Immature natural killer cell (primary cell): ENCODE data around the gene INO80. TPM values are rescaled to one million over a fixed set of nuclear protein-coding genes. Genes with fewer than 3 reads are reported as not detected.

Source experiments
- DNase-seq, 3 donors: peaks; one replicate each; pipeline ENCODE4 v3.0.0; 2022; ENCODE audit warnings: mixed read lengths in 1 of 3
- H3K27ac Mint-ChIP-seq, 6 donors: one replicate each; pipeline ENCODE4 v1.8.0; 2020; ENCODE audit warnings: mixed read lengths in 6 of 6, mild to moderate bottlenecking in 5 of 6, inconsistent platforms in 4 of 6, moderate library complexity in 3 of 6
- H3K27me3 Mint-ChIP-seq, 3 donors: one replicate each; pipeline ENCODE4 v1.8.0; 2020 to 2021; ENCODE audit warnings: low read depth in 3 of 3, mild to moderate bottlenecking in 3 of 3, mixed read lengths in 3 of 3, moderate library complexity in 3 of 3, inconsistent platforms in 1 of 3
- H3K36me3 Mint-ChIP-seq, 3 donors: one replicate each; pipeline ENCODE4 v1.8.0; 2020; ENCODE audit warnings: mixed read lengths in 3 of 3, inconsistent platforms in 2 of 3, mild to moderate bottlenecking in 2 of 3
- H3K4me1 Mint-ChIP-seq, 2 donors: one replicate each; pipeline ENCODE4 v1.8.0; 2020; ENCODE audit warnings: inconsistent platforms in 2 of 2, mild to moderate bottlenecking in 2 of 2, mixed read lengths in 2 of 2, moderate library complexity in 1 of 2
- H3K4me3 Mint-ChIP-seq, 5 donors: one replicate each; pipeline ENCODE4 v1.8.0; 2020; ENCODE audit warnings: mild to moderate bottlenecking in 5 of 5, mixed read lengths in 5 of 5, inconsistent platforms in 3 of 5, moderate library complexity in 3 of 5
- H3K9me3 Mint-ChIP-seq, 6 donors: one replicate each; pipeline ENCODE4 v1.8.0; 2020; ENCODE audit warnings: mild to moderate bottlenecking in 6 of 6, mixed read lengths in 6 of 6, inconsistent platforms in 4 of 6, moderate library complexity in 3 of 6
- polyA plus RNA-seq, 3 donors: library from polyadenylated mRNA; unstranded; fragments of 300-500 nt; fragmentation: Illumina TruSeq; gene quantifications; one replicate each; pipeline ENCODE4 v1.2.3, GENCODE V29; 2021

Gene INO80
- polyA plus RNA-seq, 3 donors from 2014 or later, result 0.50 to 5.4 (median 2.4) TPM

DNA sequence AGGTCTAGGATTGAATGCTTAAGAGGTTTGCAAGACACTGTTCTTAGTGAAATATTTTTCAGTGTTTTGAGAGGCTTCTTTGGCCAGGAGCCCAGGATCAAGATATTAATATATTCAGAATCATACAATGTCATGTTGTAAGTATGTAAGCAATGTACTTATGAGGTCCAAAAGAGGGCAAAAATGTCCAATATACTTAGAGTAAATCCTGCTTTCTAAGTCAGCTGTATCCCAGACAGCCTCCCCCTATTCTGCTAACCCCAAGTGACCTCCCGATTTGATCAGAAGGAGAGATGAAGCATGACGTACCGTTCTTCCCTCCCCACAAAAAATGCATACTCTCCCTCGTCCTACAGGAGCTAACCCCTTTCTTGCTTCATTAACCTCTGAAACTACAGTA, 91.9 kb downstream of the INO80 start:
- H3K9me3 Mint-ChIP-seq, result no peaks in the 10 kb centered on the region
- no peak for DNase-seq
- H3K4me3 Mint-ChIP-seq, result no peak overlapping the region
- H3K36me3 Mint-ChIP-seq, result peaks cover 9 to 45% (median 25%) of the 10 kb centered on the region in 3 donors
- peaks cover 0 to 2% (median 2%) of the 10 kb centered on the region in 3 donors for H3K27me3 Mint-ChIP-seq
- H3K4me1 Mint-ChIP-seq, result no peaks in the 10 kb centered on the region
- peak overlapping the region in 1 of 6 donors; percentile 7 for H3K27ac Mint-ChIP-seq

DNA sequence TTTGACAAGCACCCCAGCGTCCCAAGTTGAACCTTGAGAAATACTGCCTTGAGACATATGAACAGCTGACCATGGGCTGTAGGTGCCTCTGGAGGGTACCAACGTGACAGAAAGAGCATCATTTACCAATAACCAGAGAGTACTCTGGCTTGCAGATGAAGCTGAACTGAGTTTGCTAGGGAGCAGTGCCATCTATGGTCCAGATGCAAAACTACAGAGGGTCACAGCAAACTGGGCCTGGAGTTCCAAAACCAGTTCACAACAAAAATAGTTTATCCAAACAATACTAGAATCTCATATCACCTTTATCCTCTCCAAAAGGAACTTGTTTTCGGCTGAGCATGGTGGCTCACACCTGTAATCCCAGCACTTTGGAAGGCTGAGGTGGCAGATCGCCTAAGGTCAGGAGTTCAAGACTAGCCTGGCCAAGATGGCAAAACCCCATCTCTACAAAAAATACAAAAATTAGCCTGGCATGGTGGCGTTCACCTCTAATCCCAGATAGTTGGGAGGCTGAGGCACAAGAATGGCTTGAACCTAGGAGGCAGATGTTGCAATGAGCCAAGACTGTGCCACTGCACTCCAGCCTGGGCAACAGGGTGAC, 93.5 kb downstream of the INO80 start:
- peak; percentile 2 to 25 (median 12) for DNase-seq
- H3K27me3 Mint-ChIP-seq, result peaks cover 0 to 2% (median 2%) of the 10 kb centered on the region in 3 donors
- peak overlapping the region in 1 of 6 donors; percentile 57 for H3K27ac Mint-ChIP-seq
- H3K4me1 Mint-ChIP-seq, result peaks cover 0 to under 1% of the 10 kb centered on the region in 2 donors
- no peak overlapping the region for H3K4me3 Mint-ChIP-seq
- peaks cover 8 to 48% (median 24%) of the 10 kb centered on the region in 3 donors for H3K36me3 Mint-ChIP-seq
- no peaks in the 10 kb centered on the region for H3K9me3 Mint-ChIP-seq

DNA sequence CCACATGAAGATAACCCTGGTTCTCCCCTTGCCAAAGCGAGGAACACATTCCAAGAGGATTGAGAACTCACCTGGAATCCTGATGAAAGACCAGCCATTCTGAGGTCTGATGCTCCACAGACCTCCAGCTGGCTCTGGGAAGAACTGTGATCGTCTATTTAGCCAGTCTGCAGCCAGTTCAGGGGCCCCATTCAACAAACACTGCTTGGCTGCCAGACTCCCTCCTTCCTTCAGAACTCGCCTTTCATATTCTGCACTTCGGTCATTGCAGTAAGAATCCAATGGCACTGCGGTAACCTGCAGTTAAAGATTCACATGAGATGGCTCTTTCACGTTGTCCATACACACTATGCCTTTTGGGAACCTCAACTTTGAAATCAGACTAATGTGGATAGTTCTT, 95.3 kb downstream of the INO80 start:
- no peaks in the 10 kb centered on the region for H3K9me3 Mint-ChIP-seq
- no peak for DNase-seq
- no peak overlapping the region for H3K27ac Mint-ChIP-seq
- no peak overlapping the region for H3K4me3 Mint-ChIP-seq
- peaks cover 0 to 2% (median 2%) of the 10 kb centered on the region in 3 donors for H3K27me3 Mint-ChIP-seq
- H3K36me3 Mint-ChIP-seq, result peaks cover under 1 to 36% (median 15%) of the 10 kb centered on the region in 3 donors
- peaks cover 0 to 5% of the 10 kb centered on the region in 2 donors for H3K4me1 Mint-ChIP-seq

DNA sequence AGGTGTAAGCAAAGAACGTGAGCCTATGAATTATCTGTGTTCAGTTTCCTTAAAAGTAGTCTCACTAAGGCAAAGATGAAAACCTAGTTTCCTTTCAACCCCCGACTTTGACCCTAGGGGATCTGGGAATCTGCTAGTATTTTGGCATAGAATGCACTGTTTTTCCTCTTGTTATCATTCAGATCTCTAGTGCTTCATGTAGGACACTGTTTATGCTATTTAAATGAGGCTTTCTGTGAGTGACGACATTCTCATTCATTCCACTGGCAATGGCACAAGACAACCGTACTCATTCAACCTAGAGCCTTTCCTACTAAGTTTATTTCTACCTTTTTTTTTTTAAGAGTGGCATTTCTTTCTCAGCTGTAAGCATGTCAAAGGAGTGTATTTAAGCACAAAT, 95.8 kb downstream of the INO80 start:
- peaks cover 0 to 2% (median 2%) of the 10 kb centered on the region in 3 donors for H3K27me3 Mint-ChIP-seq
- H3K36me3 Mint-ChIP-seq, result peaks cover 0 to 34% (median 13%) of the 10 kb centered on the region in 3 donors
- H3K27ac Mint-ChIP-seq, result no peak overlapping the region
- H3K4me3 Mint-ChIP-seq, result no peak overlapping the region
- peaks cover 0 to 5% of the 10 kb centered on the region in 2 donors for H3K4me1 Mint-ChIP-seq
- no peaks in the 10 kb centered on the region for H3K9me3 Mint-ChIP-seq
- DNase-seq, result no peak

DNA sequence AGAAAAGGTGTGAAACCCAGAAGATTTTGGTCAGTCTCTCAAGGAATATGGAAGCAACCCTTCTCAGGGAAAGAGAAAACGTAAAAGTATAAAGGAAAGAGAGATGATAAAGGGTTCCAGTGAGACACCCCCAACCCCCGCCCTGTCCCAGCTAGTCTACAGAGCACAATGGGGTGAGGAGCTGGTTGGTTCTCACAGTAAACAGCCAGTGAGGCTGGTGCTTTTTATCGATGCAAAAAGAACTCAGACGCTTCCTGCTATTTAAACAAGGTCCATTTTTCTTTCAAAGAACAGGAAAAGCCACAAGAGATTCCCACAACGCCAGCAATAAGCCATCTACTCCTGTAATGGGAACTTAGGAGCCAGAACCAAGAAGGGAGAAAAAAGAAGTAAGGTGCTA, 96.9 kb downstream of the INO80 start:
- peak overlapping the region in 1 of 6 donors; percentile 13 for H3K27ac Mint-ChIP-seq
- H3K36me3 Mint-ChIP-seq, result peaks cover under 1 to 33% (median 15%) of the 10 kb centered on the region in 3 donors

DNA sequence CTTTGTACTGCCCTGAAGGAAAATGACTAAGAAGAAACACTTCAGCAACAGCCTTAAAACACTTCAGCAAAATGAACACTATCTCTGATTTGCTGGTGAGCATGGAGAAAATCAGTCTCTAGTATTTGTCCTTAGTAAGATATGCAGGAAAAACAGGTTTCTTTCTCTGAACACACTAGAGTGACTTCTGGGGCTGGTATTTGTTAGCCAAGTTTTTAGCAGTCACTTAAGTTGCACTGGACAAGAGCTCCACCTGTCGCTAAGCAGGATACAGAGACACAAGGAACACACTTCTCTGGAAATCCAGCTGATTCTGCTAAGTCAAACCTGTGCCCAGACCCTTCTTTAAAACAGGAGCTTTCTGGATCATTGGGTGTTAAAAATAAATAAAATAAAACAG, 97.5 kb downstream of the INO80 start:
- Mint-ChIP-seq H3K27ac (peak overlapping the region in 1 of 6 donors; percentile 24), H3K27me3 (no peaks in the 10 kb centered on the region), H3K36me3 (peaks cover 3 to 31% (median 18%) of the 10 kb centered on the region in 3 donors)

More for the DNA sequence above, 96.9 kb downstream of the INO80 start:
- no peak for DNase-seq
- Mint-ChIP-seq H3K9me3 (no peaks in the 10 kb centered on the region), H3K27me3 (no peaks in the 10 kb centered on the region), H3K4me1 (peaks cover 0 to 5% of the 10 kb centered on the region in 2 donors), H3K4me3 (no peak overlapping the region)

DNA sequence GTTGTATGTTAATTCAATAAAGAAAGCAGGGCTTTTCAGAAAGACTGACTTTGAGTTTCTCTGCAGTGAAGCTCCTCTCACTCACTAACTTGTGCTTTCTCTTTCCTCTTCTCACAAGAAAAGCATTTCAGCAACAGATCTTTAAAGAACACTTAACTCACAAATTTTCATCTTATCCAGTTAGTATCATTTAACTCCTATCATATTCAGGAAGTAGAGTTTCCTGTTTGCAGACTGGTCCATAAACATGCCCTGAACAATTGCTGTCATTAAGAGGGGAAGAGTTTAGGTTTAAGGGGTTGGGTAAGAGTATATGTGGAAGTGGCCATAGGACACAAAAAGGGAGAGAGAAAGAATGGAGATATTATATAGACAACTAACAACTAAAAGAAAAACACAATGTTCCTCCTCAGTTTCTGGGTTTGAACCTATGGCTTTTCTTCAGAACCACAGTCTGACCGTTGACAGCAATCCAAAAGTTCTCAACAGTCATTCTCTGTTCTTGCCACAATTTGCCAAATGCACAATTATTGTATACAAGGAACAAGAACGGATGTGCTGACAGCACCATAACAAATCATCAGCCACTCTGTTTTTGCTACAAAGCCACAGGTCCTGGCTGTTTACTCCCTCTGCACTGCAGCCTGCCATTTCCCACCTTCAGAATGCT, 98.9 kb downstream of the INO80 start:
- Mint-ChIP-seq H3K4me1 (peaks cover 0 to 5% of the 10 kb centered on the region in 2 donors), H3K4me3 (no peak overlapping the region), H3K36me3 (peaks cover 3 to 38% (median 22%) of the 10 kb centered on the region in 3 donors), H3K9me3 (no peaks in the 10 kb centered on the region), H3K27me3 (no peaks in the 10 kb centered on the region), H3K27ac (peak overlapping the region in 4 of 6 donors; percentile 12 to 41 (median 24))
- no peak for DNase-seq

More for the DNA sequence above, 97.5 kb downstream of the INO80 start:
- Mint-ChIP-seq H3K4me1 (peaks cover 0 to 5% of the 10 kb centered on the region in 2 donors), H3K4me3 (no peak overlapping the region), H3K9me3 (no peaks in the 10 kb centered on the region)
- DNase-seq, result no peak

DNA sequence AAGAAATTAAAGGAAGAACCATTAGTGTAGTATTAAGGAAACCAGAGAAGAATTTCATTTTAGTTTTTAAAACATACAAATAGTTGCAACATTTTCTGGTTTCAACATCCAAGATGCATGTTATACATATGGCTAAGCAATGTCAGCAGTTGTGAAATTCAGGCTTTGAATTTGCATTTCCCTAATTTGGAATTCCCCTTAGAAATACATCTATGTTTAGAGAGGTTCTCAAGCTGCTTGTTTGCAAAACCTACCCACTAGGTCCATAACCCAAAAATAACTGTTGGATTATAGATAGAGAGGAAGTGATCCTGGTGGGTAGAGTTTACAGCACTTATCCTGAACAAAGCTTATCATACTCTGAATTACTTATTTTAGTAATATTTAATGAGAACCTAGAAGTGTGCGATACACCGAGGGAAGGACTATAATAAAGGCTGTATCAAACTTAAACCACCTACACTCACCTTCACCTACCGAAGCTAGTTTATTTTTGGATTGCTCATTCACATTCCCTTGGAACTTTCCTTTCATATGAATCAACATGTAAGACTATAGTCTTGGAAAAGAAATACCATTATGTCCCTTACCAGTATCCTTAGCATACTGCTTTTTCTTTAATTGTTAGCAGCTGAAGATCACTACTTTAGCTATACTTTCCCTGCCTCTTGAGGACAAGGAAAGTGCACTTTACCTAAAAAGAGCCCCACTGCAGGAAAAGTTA, 102.2 kb downstream of the INO80 start:
- Mint-ChIP-seq H3K36me3 (peaks cover 3 to 30% (median 19%) of the 10 kb centered on the region in 3 donors), H3K4me3 (no peak overlapping the region), H3K4me1 (peaks cover 0 to 5% of the 10 kb centered on the region in 2 donors), H3K27me3 (no peaks in the 10 kb centered on the region), H3K27ac (peak overlapping the region in 1 of 6 donors; percentile 19), H3K9me3 (no peaks in the 10 kb centered on the region)
- DNase-seq, result no peak

DNA sequence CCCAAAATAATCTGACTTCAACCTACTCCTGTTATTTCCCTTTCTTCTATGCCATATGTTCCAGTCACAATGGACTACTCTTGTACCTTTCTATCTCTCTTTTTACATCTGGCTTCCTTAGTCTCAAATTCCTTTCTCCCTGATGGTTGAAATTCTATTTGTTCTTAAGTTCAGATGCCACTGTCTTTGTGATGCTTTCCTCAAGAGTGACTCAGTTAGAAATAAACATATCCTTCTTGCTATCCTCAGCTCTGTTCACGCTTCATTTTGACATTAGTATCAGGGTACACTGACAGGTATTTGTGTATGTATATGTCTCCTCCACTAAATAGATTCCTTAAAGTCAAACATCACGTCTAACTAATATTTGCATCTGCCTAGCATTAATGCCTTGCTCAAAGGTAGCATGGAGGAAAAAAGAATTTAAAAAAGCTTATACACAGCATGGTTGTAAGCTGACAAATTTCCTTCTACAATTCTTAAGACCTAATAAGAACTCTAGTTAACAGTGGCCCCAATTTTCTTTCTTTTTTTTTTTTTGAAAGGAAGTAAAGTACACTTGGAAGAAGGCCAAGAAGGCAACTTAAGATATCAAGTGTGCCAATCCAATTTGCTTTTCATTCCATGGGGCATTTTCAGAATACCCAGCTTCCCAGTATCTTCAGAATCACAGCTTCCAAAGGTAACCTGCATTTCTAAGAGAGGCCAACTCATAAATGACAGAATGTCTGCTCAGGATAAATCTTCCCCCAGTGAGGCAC, 104.8 kb downstream of the INO80 start:
- Mint-ChIP-seq H3K27ac (no peak overlapping the region), H3K4me1 (no peaks in the 10 kb centered on the region), H3K4me3 (no peak overlapping the region), H3K27me3 (no peaks in the 10 kb centered on the region), H3K36me3 (peaks cover 3 to 33% (median 15%) of the 10 kb centered on the region in 3 donors), H3K9me3 (no peaks in the 10 kb centered on the region)
- no peak for DNase-seq

DNA sequence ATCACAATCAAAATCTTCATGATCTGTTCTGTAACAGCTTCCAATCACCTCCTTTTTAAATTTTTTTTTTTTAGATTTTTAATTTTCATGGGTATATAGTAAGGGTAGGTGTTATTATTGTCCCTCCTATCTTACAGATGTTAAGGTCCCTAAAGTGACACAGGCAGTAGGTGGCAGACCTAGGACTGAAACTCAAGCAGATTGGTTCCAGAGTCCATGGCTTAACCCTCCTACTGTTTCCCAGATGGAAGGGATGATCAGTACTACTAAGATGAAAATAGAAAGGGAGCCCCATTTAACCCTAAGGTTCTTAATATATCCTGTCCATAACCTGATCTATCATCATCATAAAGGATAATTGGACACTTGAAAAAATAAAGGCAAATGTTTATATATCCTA, 105.7 kb downstream of the INO80 start:
- Mint-ChIP-seq H3K36me3 (peaks cover 3 to 36% (median 18%) of the 10 kb centered on the region in 3 donors), H3K4me3 (no peak overlapping the region), H3K27ac (no peak overlapping the region), H3K27me3 (no peaks in the 10 kb centered on the region), H3K9me3 (no peaks in the 10 kb centered on the region), H3K4me1 (no peaks in the 10 kb centered on the region)
- no peak for DNase-seq

DNA sequence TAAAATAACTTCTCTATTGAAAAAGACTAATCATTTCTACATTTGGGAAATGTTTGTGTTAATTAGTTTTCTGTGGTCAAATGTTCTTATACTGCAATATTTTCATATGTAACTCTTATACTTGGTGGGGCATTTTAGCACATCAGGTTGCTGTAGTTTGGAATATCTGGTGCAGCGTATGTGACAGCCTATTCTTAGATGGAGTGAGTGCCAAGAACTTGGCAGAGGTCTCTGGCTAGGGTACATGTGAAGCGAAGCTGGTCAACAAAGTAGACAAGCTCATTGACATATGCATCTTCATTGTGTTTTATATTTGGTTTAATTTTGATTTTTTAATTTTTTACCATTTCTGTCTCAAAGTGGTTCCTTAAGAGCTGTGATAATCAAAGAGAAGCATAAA, 109.6 kb downstream of the INO80 start:
- H3K36me3 Mint-ChIP-seq, result peaks cover 10 to 18% (median 15%) of the 10 kb centered on the region in 3 donors
- H3K4me1 Mint-ChIP-seq, result no peaks in the 10 kb centered on the region
- H3K27me3 Mint-ChIP-seq, result no peaks in the 10 kb centered on the region
- DNase-seq, result no peak
- H3K27ac Mint-ChIP-seq, result no peak overlapping the region
- no peak overlapping the region for H3K4me3 Mint-ChIP-seq
- H3K9me3 Mint-ChIP-seq, result no peaks in the 10 kb centered on the region

DNA sequence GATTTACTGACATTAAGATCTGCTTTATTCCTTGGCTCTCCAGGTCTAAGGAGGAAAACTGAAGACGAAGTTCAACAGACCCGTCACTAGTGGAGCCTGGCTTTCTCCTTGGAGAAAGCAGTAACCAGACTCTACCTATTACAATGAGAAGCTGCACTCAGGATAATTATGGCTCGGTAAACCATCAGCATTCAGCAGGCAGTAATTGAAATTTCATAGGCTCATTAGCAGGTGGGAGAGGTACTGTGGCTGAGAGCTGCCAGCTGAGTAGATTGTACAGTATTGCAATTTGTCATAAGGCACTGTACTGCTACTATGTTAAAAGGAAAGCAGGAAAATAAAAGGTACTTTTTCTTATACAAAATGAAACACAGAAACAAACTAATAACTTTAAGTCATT, 111.6 kb downstream of the INO80 start:
- Mint-ChIP-seq H3K27ac (peak overlapping the region in 1 of 6 donors; percentile 13), H3K4me3 (no peak overlapping the region), H3K4me1 (no peaks in the 10 kb centered on the region), H3K36me3 (peaks cover 10 to 29% (median 12%) of the 10 kb centered on the region in 3 donors), H3K9me3 (no peaks in the 10 kb centered on the region), H3K27me3 (no peaks in the 10 kb centered on the region)
- no peak for DNase-seq

DNA sequence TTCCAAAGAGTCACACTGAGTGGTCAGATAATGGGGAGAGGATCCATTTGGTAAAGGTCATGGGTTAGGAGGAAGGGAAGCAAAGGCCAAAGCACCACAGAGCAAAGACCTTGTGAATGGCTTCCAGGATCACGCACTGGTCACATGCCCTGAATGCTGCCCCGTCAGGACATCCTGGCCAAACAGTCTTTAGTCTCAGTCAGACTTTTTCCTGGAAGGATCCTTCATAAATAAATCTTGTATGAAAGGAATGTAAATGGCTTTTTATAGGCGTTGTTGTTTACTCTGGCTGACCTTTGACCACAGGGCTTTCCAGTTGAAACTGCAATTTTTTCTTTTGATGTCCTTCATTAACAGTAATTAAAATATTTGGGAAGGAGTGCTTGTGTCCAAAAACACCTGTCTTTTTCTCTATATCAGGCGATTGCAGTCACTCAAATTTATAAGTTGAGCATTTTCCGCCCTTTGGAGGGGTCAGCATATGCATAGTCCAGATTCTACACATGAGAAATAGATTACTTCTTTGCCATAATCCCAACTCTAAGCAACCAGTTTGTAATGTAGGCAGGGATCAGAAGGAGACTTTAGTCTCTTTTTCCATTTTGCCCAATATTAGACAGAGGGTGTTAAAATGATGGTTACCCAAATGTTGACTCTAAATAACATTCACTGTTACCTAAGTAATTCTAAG, 114.4 kb downstream of the INO80 start:
- Mint-ChIP-seq H3K9me3 (no peaks in the 10 kb centered on the region), H3K27me3 (no peaks in the 10 kb centered on the region), H3K36me3 (peaks cover 10 to 32% (median 17%) of the 10 kb centered on the region in 3 donors), H3K4me3 (no peak overlapping the region), H3K27ac (no peak overlapping the region), H3K4me1 (no peaks in the 10 kb centered on the region)
- DNase-seq, result no peak
